ENCODE results near the gene UNCX. TPM values are rescaled to one million over a fixed set of nuclear protein-coding genes. Genes with fewer than 3 reads are reported as not detected.
A peak's percentile ranks its signal among the peaks of the same experiment; 100 is the strongest.

UNCX gene
- total and polyA plus RNA-seq, 9 donors: not detected

- H3K4me1 ChIP-seq (ENCODE audit: control insufficient read depth, insufficient read depth, low read length): peaks cover 19% of the 10 kb centered on the region
- WGBS (ENCODE audit: insufficient coverage): 21% methylated on average over 5 of the region's 14 CpGs
- H3K27me3 ChIP-seq (ENCODE audit: control insufficient read depth, insufficient read depth, low read length): peaks cover 98% of the 10 kb centered on the region
- H3K36me3 ChIP-seq (ENCODE audit: control insufficient read depth, insufficient read depth, low read length): no peaks in the 10 kb centered on the region
- H3K27ac ChIP-seq (ENCODE audit: low read length): no peak overlapping the region
- no peaks in the 10 kb centered on the region for H3K9me3 ChIP-seq (replicated peaks; ENCODE audit: control insufficient read depth, low read depth, low read length)
- no peak overlapping the region for H3K4me3 ChIP-seq (ENCODE audit: low read length)
- DNase-seq: no peak
Observed at GRCh38 chr7:1244700-1245523, 12.2 kb downstream of the UNCX start.

DNA sequence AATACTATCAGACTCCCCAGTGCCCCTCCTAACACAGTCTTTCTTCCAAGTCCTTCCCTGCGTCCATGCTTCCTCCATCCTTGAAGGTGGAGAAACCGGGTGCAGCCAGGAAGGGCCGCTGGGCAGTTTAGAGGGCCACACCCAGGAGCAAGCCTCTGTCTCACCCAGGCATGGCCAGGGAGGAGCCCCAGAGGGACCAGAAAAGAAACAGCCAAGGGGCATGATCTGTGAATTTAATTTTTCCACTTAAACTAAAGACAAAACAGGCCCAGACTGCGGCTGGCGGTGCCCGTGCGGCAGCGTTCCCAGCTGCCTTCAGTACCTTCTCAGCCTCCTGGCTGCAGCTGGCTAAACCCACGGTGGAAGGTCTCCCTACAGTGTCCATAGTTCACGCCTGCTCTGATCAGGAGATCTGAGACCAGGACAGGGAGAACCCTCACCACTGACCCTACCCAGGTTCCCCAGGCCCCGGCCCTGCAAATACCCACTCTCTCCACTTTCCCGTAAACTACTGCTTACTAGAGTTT is 12.9 kb downstream of the UNCX start:
- Histone ChIP-seq H3K9me3 (replicated peaks; ENCODE audit: control insufficient read depth, low read depth, low read length) (no peaks in the 10 kb centered on the region), H3K27me3 (ENCODE audit: control insufficient read depth, insufficient read depth, low read length) (peaks cover 98% of the 10 kb centered on the region), H3K4me3 (ENCODE audit: low read length) (no peak overlapping the region), H3K36me3 (ENCODE audit: control insufficient read depth, insufficient read depth, low read length) (no peaks in the 10 kb centered on the region), H3K4me1 (ENCODE audit: control insufficient read depth, insufficient read depth, low read length) (peaks cover 19% of the 10 kb centered on the region), H3K27ac (ENCODE audit: low read length) (no peak overlapping the region)
- no peak for DNase-seq
- WGBS (ENCODE audit: insufficient coverage): 32% methylated on average over 10 of the region's 12 CpGs

GRCh38 chr7:1246160-1246870 is 13.6 kb downstream of the UNCX start:
- peaks cover 98% of the 10 kb centered on the region for H3K27me3 ChIP-seq (ENCODE audit: control insufficient read depth, insufficient read depth, low read length)
- H3K9me3 ChIP-seq (replicated peaks; ENCODE audit: control insufficient read depth, low read depth, low read length): no peaks in the 10 kb centered on the region
- DNase-seq: no peak
- no peak overlapping the region for H3K4me3 ChIP-seq (ENCODE audit: low read length)
- H3K36me3 ChIP-seq (ENCODE audit: control insufficient read depth, insufficient read depth, low read length): no peaks in the 10 kb centered on the region
- H3K4me1 ChIP-seq (ENCODE audit: control insufficient read depth, insufficient read depth, low read length): peaks cover 19% of the 10 kb centered on the region
- no peak overlapping the region for H3K27ac ChIP-seq (ENCODE audit: low read length)
- 18% methylated on average over 35 of the region's 48 CpGs for WGBS (ENCODE audit: insufficient coverage)

GRCh38 chr7:1246871-1247526 is 14.3 kb downstream of the UNCX start:
- no peak for DNase-seq
- H3K4me1 ChIP-seq (ENCODE audit: control insufficient read depth, insufficient read depth, low read length): peaks cover 26% of the 10 kb centered on the region
- H3K4me3 ChIP-seq (ENCODE audit: low read length): no peak overlapping the region
- H3K27ac ChIP-seq (ENCODE audit: low read length): no peak overlapping the region
- WGBS (ENCODE audit: insufficient coverage): under 1% methylated on average over 58 of the region's 68 CpGs
- no peaks in the 10 kb centered on the region for H3K36me3 ChIP-seq (ENCODE audit: control insufficient read depth, insufficient read depth, low read length)
- H3K27me3 ChIP-seq (ENCODE audit: control insufficient read depth, insufficient read depth, low read length): peaks cover 98% of the 10 kb centered on the region
- H3K9me3 ChIP-seq (replicated peaks; ENCODE audit: control insufficient read depth, low read depth, low read length): no peaks in the 10 kb centered on the region

- H3K36me3 ChIP-seq (ENCODE audit: control insufficient read depth, insufficient read depth, low read length): no peaks in the 10 kb centered on the region
- DNase-seq: peak; percentile 46
- H3K27ac ChIP-seq (ENCODE audit: low read length): no peak overlapping the region
- H3K27me3 ChIP-seq (ENCODE audit: control insufficient read depth, insufficient read depth, low read length): peaks cover 98% of the 10 kb centered on the region
- no peak overlapping the region for H3K4me3 ChIP-seq (ENCODE audit: low read length)
- peaks cover 31% of the 10 kb centered on the region for H3K4me1 ChIP-seq (ENCODE audit: control insufficient read depth, insufficient read depth, low read length)
- under 1% methylated on average over 34 of the region's 48 CpGs for WGBS (ENCODE audit: insufficient coverage)
- no peaks in the 10 kb centered on the region for H3K9me3 ChIP-seq (replicated peaks; ENCODE audit: control insufficient read depth, low read depth, low read length)
Observed at GRCh38 chr7:1247527-1248041, 14.9 kb downstream of the UNCX start.

DNA sequence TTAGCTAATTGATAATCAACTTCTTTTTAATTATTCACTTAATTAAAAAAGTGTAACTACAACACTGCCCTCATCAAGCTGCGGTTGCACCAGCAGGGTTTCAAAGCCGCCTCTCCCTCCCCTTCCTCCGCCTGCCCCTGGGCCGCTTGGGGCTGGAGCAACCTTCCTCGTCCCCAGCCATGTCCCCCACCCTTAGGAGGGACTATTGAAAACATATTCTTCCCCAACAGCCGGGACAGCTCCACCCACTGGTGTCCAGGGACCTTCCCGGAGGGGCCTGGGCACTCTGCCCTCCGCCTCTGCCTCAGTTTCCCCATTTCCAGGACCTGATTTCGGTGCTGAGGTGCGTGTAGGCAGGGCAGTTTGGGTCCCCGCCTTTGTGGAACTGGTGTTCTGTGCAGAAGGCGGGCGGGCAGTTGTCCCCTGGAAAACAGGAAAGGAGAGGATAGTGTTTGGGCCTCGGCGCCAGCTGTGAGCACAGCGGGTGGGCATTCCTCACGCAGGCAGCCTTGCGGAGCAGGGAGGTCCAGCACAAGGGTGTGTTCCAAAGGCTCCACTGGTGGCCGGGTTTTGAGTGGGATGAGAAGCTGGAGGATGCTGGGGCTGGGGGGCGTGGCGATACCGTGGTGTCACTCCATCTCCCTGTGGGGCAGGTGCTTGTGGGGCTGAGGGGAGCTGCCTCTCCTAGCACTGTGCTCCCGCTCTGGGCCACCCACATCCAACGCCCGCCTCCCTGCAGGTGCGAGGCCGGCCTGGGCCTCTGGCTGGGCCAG is 15.7 kb downstream of the UNCX start:
- H3K27ac ChIP-seq (ENCODE audit: low read length): no peak overlapping the region
- peaks cover 97% of the 10 kb centered on the region for H3K27me3 ChIP-seq (ENCODE audit: control insufficient read depth, insufficient read depth, low read length)
- peaks cover 34% of the 10 kb centered on the region for H3K4me1 ChIP-seq (ENCODE audit: control insufficient read depth, insufficient read depth, low read length)
- no peaks in the 10 kb centered on the region for H3K36me3 ChIP-seq (ENCODE audit: control insufficient read depth, insufficient read depth, low read length)
- DNase-seq: no peak
- 5% methylated on average over 19 of the region's 27 CpGs for WGBS (ENCODE audit: insufficient coverage)
- H3K4me3 ChIP-seq (ENCODE audit: low read length): no peak overlapping the region
- H3K9me3 ChIP-seq (replicated peaks; ENCODE audit: control insufficient read depth, low read depth, low read length): no peaks in the 10 kb centered on the region

GRCh38 chr7:1248916-1249581 is 16.4 kb downstream of the UNCX start:
- Histone ChIP-seq H3K4me1 (ENCODE audit: control insufficient read depth, insufficient read depth, low read length) (peaks cover 40% of the 10 kb centered on the region), H3K9me3 (replicated peaks; ENCODE audit: control insufficient read depth, low read depth, low read length) (no peaks in the 10 kb centered on the region), H3K36me3 (ENCODE audit: control insufficient read depth, insufficient read depth, low read length) (no peaks in the 10 kb centered on the region), H3K27me3 (ENCODE audit: control insufficient read depth, insufficient read depth, low read length) (peaks cover 97% of the 10 kb centered on the region), H3K4me3 (ENCODE audit: low read length) (no peak overlapping the region), H3K27ac (ENCODE audit: low read length) (no peak overlapping the region)
- no peak for DNase-seq
- 0% methylated on average over 4 of the region's 26 CpGs for WGBS (ENCODE audit: insufficient coverage)

GRCh38 chr7:1249731-1250130 is 17.1 kb downstream of the UNCX start:
- Histone ChIP-seq H3K4me3 (ENCODE audit: low read length) (no peak overlapping the region), H3K27ac (ENCODE audit: low read length) (no peak overlapping the region), H3K4me1 (ENCODE audit: control insufficient read depth, insufficient read depth, low read length) (peaks cover 45% of the 10 kb centered on the region), H3K9me3 (replicated peaks; ENCODE audit: control insufficient read depth, low read depth, low read length) (no peaks in the 10 kb centered on the region), H3K27me3 (ENCODE audit: control insufficient read depth, insufficient read depth, low read length) (peaks cover 97% of the 10 kb centered on the region), H3K36me3 (ENCODE audit: control insufficient read depth, insufficient read depth, low read length) (no peaks in the 10 kb centered on the region)
- 14% methylated on average over 9 of the region's 14 CpGs for WGBS (ENCODE audit: insufficient coverage)
- no peak for DNase-seq

DNA sequence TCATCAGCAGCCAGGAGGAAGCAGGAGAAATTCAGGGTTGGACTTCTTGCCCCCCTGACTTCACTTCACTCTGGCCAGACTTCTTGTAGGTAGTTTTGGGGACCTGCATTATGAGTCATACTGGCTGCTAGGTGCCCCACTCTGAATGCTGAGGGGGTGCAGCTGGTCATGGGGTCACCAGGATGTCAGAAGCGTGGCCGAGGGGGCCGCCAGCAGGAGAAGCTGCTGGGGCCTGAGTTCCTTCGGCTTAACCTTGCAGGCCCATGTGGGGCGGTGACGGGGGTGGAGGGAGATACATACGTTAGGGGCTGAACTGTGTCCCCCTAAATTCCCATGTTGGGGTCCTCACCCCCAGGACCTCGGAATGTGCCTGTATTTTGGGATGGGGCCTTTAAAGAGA is 18.2 kb downstream of the UNCX start:
- Histone ChIP-seq H3K9me3 (replicated peaks; ENCODE audit: control insufficient read depth, low read depth, low read length) (no peaks in the 10 kb centered on the region), H3K4me1 (ENCODE audit: control insufficient read depth, insufficient read depth, low read length) (peaks cover 45% of the 10 kb centered on the region), H3K4me3 (ENCODE audit: low read length) (no peak overlapping the region), H3K27me3 (ENCODE audit: control insufficient read depth, insufficient read depth, low read length) (peaks cover 96% of the 10 kb centered on the region), H3K36me3 (ENCODE audit: control insufficient read depth, insufficient read depth, low read length) (no peaks in the 10 kb centered on the region), H3K27ac (ENCODE audit: low read length) (no peak overlapping the region)
- no peak for DNase-seq
- 95% methylated on average over 5 of the region's 8 CpGs for WGBS (ENCODE audit: insufficient coverage)

Data from muscle of leg (tissue), 11 donors.